Activated gamma-delta T cell treated with Interleukin-2 at 50 U/mL for 16 hours (primary cell): ENCODE data around the gene RNMT.
"Not testable (repeated sequence)": the region's sequence is repeated elsewhere in the genome, so short reads cannot be mapped to it uniquely, and the experiment has no call there.

Experiments
- DNase-seq: peaks from one replicate; pipeline ENCODE4 v3.0.0-alpha.2; 2020

Gene RNMT

DNA sequence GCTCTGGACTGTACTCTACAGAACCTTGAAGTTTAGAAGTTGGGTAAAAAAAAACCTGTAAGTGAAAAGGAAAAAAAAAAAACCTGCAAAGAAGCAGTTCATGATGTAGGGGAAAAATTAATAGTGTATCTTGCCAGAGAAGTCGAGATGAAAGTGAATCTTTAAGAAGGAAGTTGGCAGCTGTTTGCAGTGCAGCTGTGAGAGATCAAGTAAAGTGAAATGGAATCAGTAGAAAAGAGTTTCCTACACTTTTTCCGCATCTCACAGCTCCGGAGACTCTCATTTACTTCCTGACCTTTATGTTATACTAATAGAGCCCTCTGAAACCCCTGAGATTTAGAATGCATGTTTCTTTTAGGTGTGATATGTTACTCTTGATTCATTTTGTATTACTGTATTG is 19.2 kb downstream of the RNMT start:
- DNase-seq: no peak

- DNase-seq: no peak
Observed at GRCh38 chr18:13746633-13747032, 20.2 kb downstream of the RNMT start.

- DNase-seq: not testable (repeated sequence)
Observed at GRCh38 chr18:13751599-13751998, 25.1 kb downstream of the RNMT start.

DNA sequence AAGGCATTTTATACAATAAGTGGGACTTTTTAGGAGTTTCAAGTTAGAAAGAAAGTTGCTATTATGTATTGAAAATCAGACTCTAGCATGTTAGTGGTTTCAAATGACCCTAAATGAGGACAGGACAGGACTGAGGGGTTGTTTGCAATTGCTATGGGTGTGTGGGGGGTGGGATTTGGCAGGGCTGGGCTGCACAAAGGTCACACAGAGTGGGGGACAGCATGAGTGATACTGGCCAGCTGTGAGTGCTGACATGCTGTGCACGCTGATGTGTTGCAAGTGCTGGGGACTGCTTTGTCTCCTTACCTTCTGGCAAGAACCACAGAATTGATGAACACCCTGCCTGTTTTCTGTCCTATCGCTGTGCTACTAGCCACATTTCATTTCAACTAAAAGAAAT is 29.8 kb downstream of the RNMT start:
- DNase-seq: no peak

DNA sequence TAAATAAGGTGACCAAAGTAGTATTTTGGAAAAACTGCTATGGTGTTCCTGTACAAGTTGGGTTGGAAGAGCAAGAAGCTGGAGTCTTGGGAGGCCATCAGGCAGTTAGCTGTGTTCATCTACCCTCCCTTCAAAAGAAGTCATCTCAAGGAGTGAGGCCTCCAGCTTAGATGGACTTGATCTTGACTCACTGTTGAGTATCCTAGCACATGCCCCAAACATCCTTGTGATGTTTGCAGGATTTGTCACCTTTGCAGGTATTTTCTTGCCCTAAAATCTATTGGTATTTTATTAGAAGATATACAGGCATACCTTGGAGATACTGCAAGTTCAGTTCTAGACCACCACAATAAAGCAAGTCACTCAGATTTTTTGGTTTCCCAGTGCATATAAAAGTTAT is 30.2 kb downstream of the RNMT start:
- DNase-seq: no peak

DNA sequence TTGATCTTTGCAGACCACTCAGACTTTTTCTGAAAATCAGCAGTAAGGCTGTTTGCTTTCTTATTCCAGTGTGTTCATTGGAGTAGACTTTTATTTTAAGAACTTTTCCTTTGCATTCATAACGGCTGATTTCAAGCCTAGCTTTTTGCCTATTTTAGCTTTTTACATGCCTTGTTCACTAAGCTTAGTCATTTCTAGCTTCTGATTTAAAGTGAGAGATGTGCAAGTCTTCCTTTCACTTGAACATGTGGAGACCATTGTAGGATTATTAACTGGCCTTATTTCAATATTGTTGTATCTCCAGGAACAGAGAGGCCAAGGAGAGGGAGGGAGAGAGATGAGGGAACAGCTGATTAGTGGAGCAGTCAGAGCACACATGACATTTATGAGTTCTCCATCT is 32.1 kb downstream of the RNMT start:
- no peak for DNase-seq

- DNase-seq: no peak
Observed at GRCh38 chr18:13760047-13760446, 33.6 kb downstream of the RNMT start.

GRCh38 chr18:13762690-13763439 is 36.4 kb downstream of the RNMT start:
- DNase-seq: no peak

GRCh38 chr18:13775058-13775457 is 48.6 kb downstream of the RNMT start:
- DNase-seq: no peak

GRCh38 chr18:13791181-13791580 is 64.7 kb downstream of the RNMT start:
- DNase-seq: no peak

GRCh38 chr18:13793819-13794218 is 67.3 kb downstream of the RNMT start:
- DNase-seq: no peak

DNA sequence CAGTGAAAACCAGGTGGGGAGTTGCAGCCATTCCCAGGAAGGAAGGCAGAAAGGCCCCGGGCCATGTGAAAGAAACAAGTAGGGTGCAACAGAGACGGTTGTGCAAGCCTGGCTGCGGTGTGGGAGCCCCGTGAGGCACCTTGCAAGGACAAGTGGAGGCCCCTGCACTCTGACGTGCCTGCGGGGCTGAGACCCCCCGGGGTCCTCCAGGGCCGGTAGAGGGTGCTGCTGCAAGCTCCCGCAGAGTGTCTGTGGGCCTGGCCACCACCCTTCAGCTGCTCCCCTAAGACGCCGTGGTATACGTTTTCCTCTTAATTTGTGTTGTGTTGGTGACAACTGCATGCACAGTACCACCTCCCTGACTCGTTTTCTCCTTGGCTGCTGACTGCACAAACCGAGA is 70.0 kb downstream of the RNMT start:
- no peak for DNase-seq

DNA sequence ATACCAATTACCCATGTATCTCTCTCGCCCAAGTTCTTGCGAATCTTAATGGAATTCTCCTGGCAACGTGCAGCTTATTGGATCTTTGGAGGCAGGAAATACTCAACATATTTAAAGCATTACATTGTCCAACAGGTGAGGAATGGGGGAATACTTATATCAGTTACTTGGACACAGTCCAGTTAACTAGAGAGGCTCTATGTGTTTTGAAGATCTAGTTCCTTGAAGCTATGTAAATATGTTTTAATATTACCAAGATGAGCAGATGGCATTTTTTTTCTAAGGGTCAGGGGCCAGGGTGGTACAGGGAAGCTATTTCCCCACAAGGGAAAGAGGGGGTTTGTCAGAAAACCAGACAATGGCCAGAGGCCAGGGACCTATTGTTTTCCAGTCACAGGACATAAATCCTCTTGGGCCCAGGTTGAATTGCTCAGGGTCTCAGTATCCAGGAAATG is 70.7 kb downstream of the RNMT start:
- no peak for DNase-seq

GRCh38 chr18:13799396-13799795 is 72.9 kb downstream of the RNMT start:
- no peak for DNase-seq

GRCh38 chr18:13800505-13801259 is 74.2 kb downstream of the RNMT start:
- DNase-seq: no peak

GRCh38 chr18:13801260-13801601 is 74.8 kb downstream of the RNMT start:
- DNase-seq: no peak

DNA sequence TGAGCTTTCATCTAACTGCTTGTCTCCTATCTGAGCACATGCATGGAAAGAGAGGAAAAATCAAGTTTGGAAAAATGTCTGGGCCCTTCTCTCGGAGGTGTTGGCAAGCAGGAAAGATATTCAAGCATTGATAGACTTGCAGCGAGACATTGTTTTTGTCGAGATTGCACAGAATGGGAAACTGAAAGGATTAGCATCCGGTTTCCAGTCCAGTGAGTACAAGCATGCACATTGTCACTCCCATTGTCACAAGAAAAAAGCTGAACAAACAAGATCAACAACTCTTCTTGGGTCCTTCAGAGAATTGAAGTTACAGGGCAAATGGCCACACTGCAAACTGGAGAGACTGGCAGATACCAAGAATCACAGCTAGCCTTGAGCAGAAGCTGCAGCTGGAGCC is 77.8 kb downstream of the RNMT start:
- DNase-seq: no peak

DNA sequence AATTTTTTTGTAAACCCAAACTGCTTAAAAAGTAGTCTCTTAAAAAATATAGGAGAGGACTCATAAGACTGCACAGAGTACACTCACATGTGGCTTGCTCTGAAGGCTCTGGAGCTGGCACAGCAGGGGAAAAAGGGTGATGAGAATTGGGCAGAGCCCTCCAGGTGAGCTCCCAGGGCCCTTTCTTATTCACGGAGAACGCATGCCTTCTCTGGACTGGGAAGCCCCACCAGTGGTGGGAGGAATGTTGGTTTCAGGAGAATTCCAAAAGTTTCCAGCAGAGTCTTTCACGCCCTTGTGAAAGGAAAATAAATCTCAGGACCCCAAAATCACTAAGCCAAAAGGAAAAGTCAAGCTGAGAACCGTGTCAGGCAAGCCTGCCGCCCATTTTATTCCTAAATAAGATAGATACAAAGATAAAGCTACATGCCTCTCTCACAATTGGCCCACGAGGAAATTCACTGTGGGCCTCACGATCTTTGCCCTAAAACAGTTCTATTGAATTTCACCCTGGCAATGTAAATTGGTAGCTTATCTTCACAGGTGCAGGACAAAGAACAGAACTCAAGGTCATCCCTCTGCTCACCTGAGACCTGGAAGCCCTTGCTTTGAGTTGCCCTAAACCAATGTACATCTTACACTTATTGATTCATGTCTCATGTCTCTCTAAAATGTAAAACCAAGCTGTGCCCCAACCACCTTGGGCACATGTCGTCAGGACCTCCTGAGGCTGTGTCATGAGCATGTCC is 82.0 kb downstream of the RNMT start:
- no peak for DNase-seq

- no peak for DNase-seq
Observed at GRCh38 chr18:13809043-13809430, 82.6 kb downstream of the RNMT start.

DNA sequence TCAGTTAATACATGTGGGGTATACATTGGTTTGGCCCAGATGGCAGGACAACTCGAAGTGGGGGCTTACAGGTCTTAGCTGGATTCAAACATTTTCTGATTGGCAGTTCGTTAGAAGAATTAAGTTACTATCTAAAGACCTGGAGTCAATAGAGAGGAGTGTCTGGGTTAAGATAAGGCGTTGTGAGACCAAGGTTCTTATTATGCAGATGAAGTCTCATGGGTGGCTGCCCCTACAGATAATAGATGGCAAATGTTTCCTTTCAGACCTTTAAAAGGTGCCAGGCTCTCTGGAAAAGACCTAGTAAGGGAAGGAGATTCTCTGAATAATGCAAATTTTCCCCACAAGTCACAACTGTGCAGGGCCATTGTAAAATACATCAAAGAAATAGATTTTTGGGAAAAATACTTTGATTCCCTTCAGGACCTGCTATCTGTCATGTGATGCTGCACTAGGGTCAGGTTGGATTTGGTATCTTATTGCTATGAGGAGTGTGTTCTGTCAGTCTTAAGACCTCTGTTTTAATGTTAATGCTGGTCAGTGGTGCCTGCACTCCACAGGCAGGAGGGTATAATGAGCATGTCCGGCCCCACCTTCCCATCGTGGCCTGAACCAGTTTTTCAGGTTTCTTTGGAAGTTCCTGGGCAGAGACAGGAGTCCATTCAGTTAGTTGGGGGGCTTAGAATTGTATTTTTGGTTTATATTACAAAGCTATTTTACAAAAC is 83.2 kb downstream of the RNMT start:
- no peak for DNase-seq

GRCh38 chr18:13810950-13811485 is 84.5 kb downstream of the RNMT start:
- DNase-seq: no peak

DNA sequence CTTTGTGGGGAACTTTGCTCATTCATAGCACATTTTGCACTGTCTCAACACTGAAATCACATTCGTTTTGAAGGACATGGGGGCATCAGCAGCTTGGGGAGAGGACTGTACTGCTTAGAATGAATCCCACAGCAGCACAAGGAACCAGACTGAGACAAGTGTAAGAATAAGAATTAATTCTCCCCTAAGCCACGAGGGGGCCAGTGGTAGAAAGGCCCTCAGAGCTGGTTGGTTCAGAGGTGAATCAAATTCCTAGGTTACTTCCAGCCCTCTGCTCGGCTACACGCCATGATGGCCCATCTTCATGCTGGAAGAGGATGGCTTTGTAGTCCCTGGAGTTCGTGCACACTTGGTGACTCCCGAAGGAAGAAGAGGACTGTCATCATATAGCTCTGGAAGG is 85.5 kb downstream of the RNMT start:
- DNase-seq: no peak

DNA sequence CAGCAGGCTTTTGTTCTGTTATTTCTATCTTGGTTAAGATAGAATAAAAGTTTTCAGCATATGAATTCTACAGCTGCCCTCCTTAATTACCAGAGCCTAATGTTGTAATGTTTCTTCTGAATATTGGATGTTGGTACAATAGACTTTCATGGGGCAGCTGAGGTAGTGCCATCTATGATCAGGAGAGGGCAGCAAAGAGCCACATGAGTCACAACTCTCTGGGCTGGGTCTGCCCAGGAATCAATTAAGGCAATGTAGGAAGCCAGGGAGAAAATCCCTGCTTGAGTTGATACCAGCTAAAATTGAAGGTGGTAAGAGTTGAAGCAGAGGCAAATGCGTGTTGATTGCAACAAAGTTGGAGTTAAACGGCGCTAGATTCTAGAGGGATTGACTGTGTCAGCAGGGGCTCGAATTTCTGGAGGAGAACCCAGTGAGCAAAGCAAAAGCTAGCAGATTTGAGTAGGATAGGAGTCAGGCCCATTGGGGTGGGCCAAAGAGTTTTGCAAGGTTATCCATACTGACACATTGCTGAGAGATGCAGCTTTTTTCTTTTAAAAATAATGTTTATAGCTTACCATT is 86.9 kb downstream of the RNMT start:
- DNase-seq: peak; percentile 47
